Measurements from ENCODE around the gene ISCU. TPM values are rescaled to one million over a fixed set of nuclear protein-coding genes. Genes with fewer than 3 reads are reported as not detected.

Gene ISCU
- total RNA-seq, 1 donor from 2014 or later, result 103 TPM

- no peaks in the 10 kb centered on the region for H3K36me3 Mint-ChIP-seq (ENCODE audit: unreplicated experiment)
- no peak for TF ChIP-seq CTCF (IDR thresholded peaks at IDR 0.05)
- peaks cover 54% of the 10 kb centered on the region for H3K4me1 Mint-ChIP-seq (ENCODE audit: unreplicated experiment)
- H3K27me3 Mint-ChIP-seq (ENCODE audit: unreplicated experiment), result no peaks in the 10 kb centered on the region
- H3K9me3 Mint-ChIP-seq (ENCODE audit: unreplicated experiment), result no peaks in the 10 kb centered on the region
- H3K27ac Mint-ChIP-seq (ENCODE audit: unreplicated experiment), result no peak overlapping the region
- no peak overlapping the region for H3K4me3 Mint-ChIP-seq (ENCODE audit: unreplicated experiment)
- DNase-seq (ENCODE audit: extremely low spot score, unreplicated experiment), result no peak
Measured at GRCh38 chr12:108610336-108610815, 48.0 kb downstream of the ISCU start.

- Mint-ChIP-seq H3K36me3 (ENCODE audit: unreplicated experiment) (peaks cover 1% of the 10 kb centered on the region), H3K27ac (ENCODE audit: unreplicated experiment) (no peak overlapping the region), H3K4me1 (ENCODE audit: unreplicated experiment) (peaks cover 53% of the 10 kb centered on the region), H3K27me3 (ENCODE audit: unreplicated experiment) (no peaks in the 10 kb centered on the region), H3K9me3 (ENCODE audit: unreplicated experiment) (no peaks in the 10 kb centered on the region), H3K4me3 (ENCODE audit: unreplicated experiment) (no peak overlapping the region)
- no peak for TF ChIP-seq CTCF (IDR thresholded peaks at IDR 0.05)
- no peak for DNase-seq (ENCODE audit: extremely low spot score, unreplicated experiment)
Measured at GRCh38 chr12:108610856-108611605, 48.6 kb downstream of the ISCU start.

- Mint-ChIP-seq H3K9me3 (ENCODE audit: unreplicated experiment) (no peaks in the 10 kb centered on the region), H3K27me3 (ENCODE audit: unreplicated experiment) (no peaks in the 10 kb centered on the region), H3K36me3 (ENCODE audit: unreplicated experiment) (peaks cover 1% of the 10 kb centered on the region), H3K4me3 (ENCODE audit: unreplicated experiment) (no peak overlapping the region), H3K4me1 (ENCODE audit: unreplicated experiment) (peaks cover 50% of the 10 kb centered on the region), H3K27ac (ENCODE audit: unreplicated experiment) (no peak overlapping the region)
- DNase-seq (ENCODE audit: extremely low spot score, unreplicated experiment), result no peak
- TF ChIP-seq CTCF (IDR thresholded peaks at IDR 0.05), result peak; percentile 37
Measured at GRCh38 chr12:108611884-108612415, 49.6 kb downstream of the ISCU start.

- Mint-ChIP-seq H3K27ac (ENCODE audit: unreplicated experiment) (no peak overlapping the region), H3K9me3 (ENCODE audit: unreplicated experiment) (no peaks in the 10 kb centered on the region), H3K27me3 (ENCODE audit: unreplicated experiment) (no peaks in the 10 kb centered on the region), H3K4me1 (ENCODE audit: unreplicated experiment) (peaks cover 51% of the 10 kb centered on the region), H3K4me3 (ENCODE audit: unreplicated experiment) (no peak overlapping the region), H3K36me3 (ENCODE audit: unreplicated experiment) (peaks cover 1% of the 10 kb centered on the region)
- TF ChIP-seq CTCF (IDR thresholded peaks at IDR 0.05), result no peak
- no peak for DNase-seq (ENCODE audit: extremely low spot score, unreplicated experiment)
Measured at GRCh38 chr12:108612788-108613282, 50.4 kb downstream of the ISCU start.

GRCh38 chr12:108613548-108613947 lies 51.2 kb downstream of the ISCU start:
- H3K36me3 Mint-ChIP-seq (ENCODE audit: unreplicated experiment), result peaks cover 1% of the 10 kb centered on the region
- H3K9me3 Mint-ChIP-seq (ENCODE audit: unreplicated experiment), result no peaks in the 10 kb centered on the region
- H3K27me3 Mint-ChIP-seq (ENCODE audit: unreplicated experiment), result no peaks in the 10 kb centered on the region
- H3K27ac Mint-ChIP-seq (ENCODE audit: unreplicated experiment), result no peak overlapping the region
- no peak overlapping the region for H3K4me3 Mint-ChIP-seq (ENCODE audit: unreplicated experiment)
- H3K4me1 Mint-ChIP-seq (ENCODE audit: unreplicated experiment), result peaks cover 54% of the 10 kb centered on the region
- no peak for TF ChIP-seq CTCF (IDR thresholded peaks at IDR 0.05)
- no peak for DNase-seq (ENCODE audit: extremely low spot score, unreplicated experiment)

All from osteocyte (in vitro differentiated cells).